Measurements from ENCODE around the gene TMEM131L.
A peak's percentile ranks its signal among the peaks of the same experiment; 100 is the strongest.

TMEM131L gene

GRCh38 chr4:153616006-153616555, 149.9 kb downstream of the TMEM131L start:
- no peak for DNase-seq (ENCODE audit: low read depth)

GRCh38 chr4:153618833-153619232, 152.7 kb downstream of the TMEM131L start:
- DNase-seq (ENCODE audit: low read depth) = no peak

GRCh38 chr4:153619811-153620210, 153.7 kb downstream of the TMEM131L start:
- DNase-seq (ENCODE audit: low read depth) = no peak

GRCh38 chr4:153620352-153620751, 154.2 kb downstream of the TMEM131L start:
- DNase-seq (ENCODE audit: low read depth) = no peak

- no peak for DNase-seq (ENCODE audit: low read depth)
These were observed 155.9 kb downstream of the TMEM131L start for GRCh38 chr4:153622093-153622492.

GRCh38 chr4:153622778-153623240, 156.6 kb downstream of the TMEM131L start:
- DNase-seq (ENCODE audit: low read depth) = no peak

GRCh38 chr4:153623491-153623890, 157.3 kb downstream of the TMEM131L start:
- no peak for DNase-seq (ENCODE audit: low read depth)

GRCh38 chr4:153628796-153629315, 162.7 kb downstream of the TMEM131L start:
- DNase-seq (ENCODE audit: low read depth) = no peak

GRCh38 chr4:153629776-153630175, 163.6 kb downstream of the TMEM131L start:
- DNase-seq (ENCODE audit: low read depth) = no peak

- no peak for DNase-seq (ENCODE audit: low read depth)
These were observed 168.7 kb downstream of the TMEM131L start for GRCh38 chr4:153634738-153635353.

- no peak for DNase-seq (ENCODE audit: low read depth)
These were observed 169.7 kb downstream of the TMEM131L start for GRCh38 chr4:153635846-153636245.

- DNase-seq (ENCODE audit: low read depth) = no peak
These were observed 171.0 kb downstream of the TMEM131L start for GRCh38 chr4:153637201-153637600.

- no peak for DNase-seq (ENCODE audit: low read depth)
These were observed 171.9 kb downstream of the TMEM131L start for GRCh38 chr4:153638011-153638410.

GRCh38 chr4:153638999-153639398, 172.8 kb downstream of the TMEM131L start:
- no peak for DNase-seq (ENCODE audit: low read depth)

- no peak for DNase-seq (ENCODE audit: low read depth)
These were observed 174.0 kb downstream of the TMEM131L start for GRCh38 chr4:153639833-153640802.

GRCh38 chr4:153641532-153641931, 175.4 kb downstream of the TMEM131L start:
- DNase-seq (ENCODE audit: low read depth) = no peak

GRCh38 chr4:153643406-153644383, 177.5 kb downstream of the TMEM131L start:
- DNase-seq (ENCODE audit: low read depth) = peak; percentile 46

- DNase-seq (ENCODE audit: low read depth) = no peak
These were observed 179.0 kb downstream of the TMEM131L start for GRCh38 chr4:153645183-153645582.

GRCh38 chr4:153646261-153646660, 180.1 kb downstream of the TMEM131L start:
- DNase-seq (ENCODE audit: low read depth) = no peak

GRCh38 chr4:153646978-153647377, 180.8 kb downstream of the TMEM131L start:
- DNase-seq (ENCODE audit: low read depth) = no peak

GRCh38 chr4:153647975-153648374, 181.8 kb downstream of the TMEM131L start:
- DNase-seq (ENCODE audit: low read depth) = no peak
